ENCODE measurements around the gene SEL1L3. TPM values are rescaled to one million over a fixed set of nuclear protein-coding genes. Genes with fewer than 3 reads are reported as not detected.
"Not testable (repeated sequence)": the region's sequence is repeated elsewhere in the genome, so short reads cannot be mapped to it uniquely, and the experiment has no call there.

SEL1L3 gene
- 26.1 TPM for polyA plus RNA-seq (ENCODE audit: insufficient read length)
- long read RNA-seq, donor 1, full-length matches to known transcripts: 4 of 4 reads
- long read RNA-seq, donor 1, partial matches to known transcripts: 0 of 4 reads
- long read RNA-seq, donor 1, other reads (novel, unspliced or antisense): 0 of 4 reads
- long read RNA-seq, donor 2, full-length matches to known transcripts: 3 of 3 reads
- long read RNA-seq, donor 2, partial matches to known transcripts: 0 of 3 reads
- long read RNA-seq, donor 2, other reads (novel, unspliced or antisense): 0 of 3 reads
- long read RNA-seq, donor 3, full-length matches to known transcripts: 3 of 3 reads
- long read RNA-seq, donor 3, partial matches to known transcripts: 0 of 3 reads
- long read RNA-seq, donor 3, other reads (novel, unspliced or antisense): 0 of 3 reads
- long read RNA-seq, donor 4: 0 reads
- long read RNA-seq, donor 5, full-length matches to known transcripts: 3 of 3 reads
- long read RNA-seq, donor 5, partial matches to known transcripts: 0 of 3 reads
- long read RNA-seq, donor 5, other reads (novel, unspliced or antisense): 0 of 3 reads
- long read RNA-seq, donor 6, partial matches to known transcripts: 0 of 1 reads
- long read RNA-seq, donor 6, other reads (novel, unspliced or antisense): 0 of 1 reads
- long read RNA-seq, donor 7, full-length matches to known transcripts: 5 of 5 reads
- long read RNA-seq, donor 7, partial matches to known transcripts: 0 of 5 reads
- long read RNA-seq, donor 7, other reads (novel, unspliced or antisense): 0 of 5 reads
- long read RNA-seq, donor 8: 0 reads

GRCh38 chr4:25862411-25863346 lies at the start of gene SEL1L3:
SEL1L3 (minus strand) TSS chr4:25862988; CDS start chr4:25862836, 152 bp downstream.
- DNase-seq: no peak

GRCh38 chr4:25911356-25911755 lies 48.6 kb upstream of the SEL1L3 start:
- DNase-seq: no peak

GRCh38 chr4:25908491-25908901 lies 45.7 kb upstream of the SEL1L3 start:
- no peak for DNase-seq

GRCh38 chr4:25906113-25906512 lies 43.3 kb upstream of the SEL1L3 start:
- not testable (repeated sequence) for DNase-seq

- DNase-seq: no peak
Measured at GRCh38 chr4:25905371-25905770, 42.6 kb upstream of the SEL1L3 start.

GRCh38 chr4:25904748-25905082 lies 41.9 kb upstream of the SEL1L3 start:
- no peak for DNase-seq

GRCh38 chr4:25903900-25904747 lies 41.3 kb upstream of the SEL1L3 start:
- DNase-seq: no peak

GRCh38 chr4:25901030-25901430 lies 38.2 kb upstream of the SEL1L3 start:
- no peak for DNase-seq

- no peak for DNase-seq
Measured at GRCh38 chr4:25900310-25900709, 37.5 kb upstream of the SEL1L3 start.

GRCh38 chr4:25896776-25897539 lies 34.2 kb upstream of the SEL1L3 start:
- DNase-seq: no peak

- no peak for DNase-seq
Measured at GRCh38 chr4:25892796-25893195, 30.0 kb upstream of the SEL1L3 start.

GRCh38 chr4:25890571-25891485 lies 28.0 kb upstream of the SEL1L3 start:
- no peak for DNase-seq

- DNase-seq: no peak
Measured at GRCh38 chr4:25889589-25890503, 27.1 kb upstream of the SEL1L3 start.

GRCh38 chr4:25888781-25889180 lies 26.0 kb upstream of the SEL1L3 start:
- DNase-seq: no peak

- no peak for DNase-seq
Measured at GRCh38 chr4:25884031-25884782, 21.4 kb upstream of the SEL1L3 start.

- DNase-seq: no peak
Measured at GRCh38 chr4:25883565-25883964, 20.8 kb upstream of the SEL1L3 start.

- DNase-seq: no peak
Measured at GRCh38 chr4:25882226-25882625, 19.4 kb upstream of the SEL1L3 start.

Measured in left kidney (tissue), 8 donors.